Astrocyte (in vitro differentiated cells and primary cell): ENCODE data around the gene ARMH3. TPM values are rescaled to one million over a fixed set of nuclear protein-coding genes. Genes with fewer than 3 reads are reported as not detected.

Experiments
- DNase-seq: peaks from one replicate; pipeline ENCODE4 v3.0.0-alpha.2; 2010; ENCODE audit warnings: low read depth
- FAIRE-seq: peaks from 2 replicates; lab custom pipeline; 2011; peaks lifted over from hg19 to GRCh38; lab: Jason Lieb, UNC
- H2AFZ ChIP-seq: 2 replicates; pipeline ENCODE4 v1.6.0; 2012; ENCODE audit warnings: low read depth, low read length, inconsistent platforms
- H3K27ac ChIP-seq: 2 replicates; pipeline ENCODE4 v1.5.1; 2011; ENCODE audit warnings: low read depth, low read length, inconsistent platforms
- H3K27me3 ChIP-seq: 2 replicates; pipeline ENCODE4 v1.6.0; 2011; ENCODE audit warnings: low read length, inconsistent platforms; ENCODE audit not compliant: insufficient read depth
- H3K36me3 ChIP-seq: 2 replicates; pipeline ENCODE4 v1.5.1; 2011; ENCODE audit warnings: low read length, inconsistent platforms; ENCODE audit not compliant: insufficient read depth
- H3K4me1 ChIP-seq: 2 replicates; pipeline ENCODE4 v1.5.1; 2011; ENCODE audit warnings: low read length, inconsistent platforms; ENCODE audit not compliant: insufficient read depth
- H3K4me2 ChIP-seq: 2 replicates; pipeline ENCODE4 v1.6.0; 2012; ENCODE audit warnings: low read length, inconsistent platforms
- H3K4me3 ChIP-seq: 2 replicates; pipeline ENCODE4 v1.5.1; 2011; ENCODE audit warnings: low read depth, mild to moderate bottlenecking, low read length, inconsistent platforms; ENCODE audit not compliant: insufficient read depth
- H3K79me2 ChIP-seq: 2 replicates; pipeline ENCODE4 v1.6.0; 2012; ENCODE audit warnings: mild to moderate bottlenecking, low read length, inconsistent platforms; ENCODE audit not compliant: insufficient read depth
- H3K9ac ChIP-seq: 2 replicates; pipeline ENCODE4 v1.6.0; 2012; ENCODE audit warnings: mild to moderate bottlenecking, low read length, inconsistent platforms
- H3K9me3 ChIP-seq: 2 replicates; pipeline ENCODE4 v1.5.1; 2012; ENCODE audit warnings: low read depth, mild to moderate bottlenecking, low read length, inconsistent platforms; ENCODE audit not compliant: insufficient read depth
- H4K20me1 ChIP-seq: 2 replicates; pipeline ENCODE4 v1.6.0; 2012; ENCODE audit warnings: low read length, inconsistent platforms; ENCODE audit not compliant: insufficient read depth
- H3K27ac Mint-ChIP-seq: one replicate; pipeline ENCODE4 v1.8.0; 2021; ENCODE audit warnings: mild to moderate bottlenecking, mixed read lengths; ENCODE audit not compliant: unreplicated experiment
- H3K27me3 Mint-ChIP-seq: one replicate; pipeline ENCODE4 v1.8.0; 2021; ENCODE audit warnings: low read depth, mixed read lengths; ENCODE audit not compliant: unreplicated experiment
- H3K36me3 Mint-ChIP-seq: one replicate; pipeline ENCODE4 v1.8.0; 2021; ENCODE audit warnings: low read depth, mixed read lengths; ENCODE audit not compliant: unreplicated experiment
- H3K4me1 Mint-ChIP-seq: one replicate; pipeline ENCODE4 v1.8.0; 2021; ENCODE audit warnings: low read depth, mixed read lengths; ENCODE audit not compliant: unreplicated experiment
- H3K4me3 Mint-ChIP-seq: one replicate; pipeline ENCODE4 v1.8.0; 2021; ENCODE audit warnings: mild to moderate bottlenecking, moderate library complexity, mixed read lengths; ENCODE audit not compliant: unreplicated experiment
- H3K9me3 Mint-ChIP-seq: one replicate; pipeline ENCODE4 v1.8.0; 2021; ENCODE audit warnings: mild to moderate bottlenecking, mixed read lengths; ENCODE audit not compliant: unreplicated experiment
- EZH2 ChIP-seq: IDR thresholded peaks from 2 replicates; pipeline ENCODE4 v1.6.1; 2012; ENCODE audit warnings: mild to moderate bottlenecking, low read length, inconsistent platforms; ENCODE audit not compliant: insufficient read depth
- total RNA-seq: library from RNA; stranded (reverse); gene quantifications from 2 replicates; pipeline ENCODE4 v1.2.1, GENCODE V29; 2021
- TF ChIP-seq, protein P1 (sequence below): IDR thresholded peaks from 2 replicates; pipeline ENCODE4 v1.5.1; 2011; ENCODE audit warnings: low read depth, mild to moderate bottlenecking, inconsistent platforms, low read length, moderate library complexity; ENCODE audit not compliant: insufficient read depth

The ARMH3 gene
- total RNA-seq, 1 donor from 2014 or later: 22.6 TPM

DNA sequence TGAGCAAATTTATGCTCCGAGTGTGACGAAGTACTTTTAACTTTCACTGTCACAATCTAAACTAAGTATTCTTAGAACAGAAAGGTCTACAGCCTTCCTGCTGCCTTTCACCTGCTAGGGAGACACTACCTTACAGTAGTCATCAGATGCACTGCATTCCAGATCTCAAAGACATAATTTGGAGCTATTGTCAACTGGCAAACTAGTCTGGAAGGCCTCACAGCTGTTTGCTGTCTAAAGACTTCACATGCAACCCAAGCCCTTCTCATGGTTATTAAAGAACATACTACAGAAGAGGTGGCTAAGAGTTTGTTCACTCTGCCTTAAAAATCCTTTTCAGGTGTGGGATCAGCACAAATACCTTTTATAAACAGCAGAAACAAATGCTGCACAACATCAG lies 120.5 kb downstream of the ARMH3 start:
- FAIRE-seq: no peak
- Mint-ChIP-seq H3K4me3 (no peak overlapping the region), H3K4me1 (peaks cover 54% of the 10 kb centered on the region), H3K27ac (peak overlapping the region; percentile 68), H3K9me3 (no peaks in the 10 kb centered on the region), H3K27me3 (no peaks in the 10 kb centered on the region), H3K36me3 (no peaks in the 10 kb centered on the region)
- H2AFZ ChIP-seq: no peak overlapping the region
- H3K36me3 ChIP-seq: no peaks in the 10 kb centered on the region
- no peak overlapping the region for H3K9ac ChIP-seq
- peaks cover 28% of the 10 kb centered on the region for H3K4me1 ChIP-seq
- H3K27me3 ChIP-seq: no peaks in the 10 kb centered on the region
- H3K27ac ChIP-seq: no peak overlapping the region
- no peak for DNase-seq
- H3K4me3 ChIP-seq: no peak overlapping the region
- no peak overlapping the region for H3K4me2 ChIP-seq
- no peak for TF ChIP-seq EZH2
- TF ChIP-seq, protein P1, sequence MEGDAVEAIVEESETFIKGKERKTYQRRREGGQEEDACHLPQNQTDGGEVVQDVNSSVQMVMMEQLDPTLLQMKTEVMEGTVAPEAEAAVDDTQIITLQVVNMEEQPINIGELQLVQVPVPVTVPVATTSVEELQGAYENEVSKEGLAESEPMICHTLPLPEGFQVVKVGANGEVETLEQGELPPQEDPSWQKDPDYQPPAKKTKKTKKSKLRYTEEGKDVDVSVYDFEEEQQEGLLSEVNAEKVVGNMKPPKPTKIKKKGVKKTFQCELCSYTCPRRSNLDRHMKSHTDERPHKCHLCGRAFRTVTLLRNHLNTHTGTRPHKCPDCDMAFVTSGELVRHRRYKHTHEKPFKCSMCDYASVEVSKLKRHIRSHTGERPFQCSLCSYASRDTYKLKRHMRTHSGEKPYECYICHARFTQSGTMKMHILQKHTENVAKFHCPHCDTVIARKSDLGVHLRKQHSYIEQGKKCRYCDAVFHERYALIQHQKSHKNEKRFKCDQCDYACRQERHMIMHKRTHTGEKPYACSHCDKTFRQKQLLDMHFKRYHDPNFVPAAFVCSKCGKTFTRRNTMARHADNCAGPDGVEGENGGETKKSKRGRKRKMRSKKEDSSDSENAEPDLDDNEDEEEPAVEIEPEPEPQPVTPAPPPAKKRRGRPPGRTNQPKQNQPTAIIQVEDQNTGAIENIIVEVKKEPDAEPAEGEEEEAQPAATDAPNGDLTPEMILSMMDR: no peak
- no peaks in the 10 kb centered on the region for H3K79me2 ChIP-seq
- no peaks in the 10 kb centered on the region for H3K9me3 ChIP-seq
- no peaks in the 10 kb centered on the region for H4K20me1 ChIP-seq

DNA sequence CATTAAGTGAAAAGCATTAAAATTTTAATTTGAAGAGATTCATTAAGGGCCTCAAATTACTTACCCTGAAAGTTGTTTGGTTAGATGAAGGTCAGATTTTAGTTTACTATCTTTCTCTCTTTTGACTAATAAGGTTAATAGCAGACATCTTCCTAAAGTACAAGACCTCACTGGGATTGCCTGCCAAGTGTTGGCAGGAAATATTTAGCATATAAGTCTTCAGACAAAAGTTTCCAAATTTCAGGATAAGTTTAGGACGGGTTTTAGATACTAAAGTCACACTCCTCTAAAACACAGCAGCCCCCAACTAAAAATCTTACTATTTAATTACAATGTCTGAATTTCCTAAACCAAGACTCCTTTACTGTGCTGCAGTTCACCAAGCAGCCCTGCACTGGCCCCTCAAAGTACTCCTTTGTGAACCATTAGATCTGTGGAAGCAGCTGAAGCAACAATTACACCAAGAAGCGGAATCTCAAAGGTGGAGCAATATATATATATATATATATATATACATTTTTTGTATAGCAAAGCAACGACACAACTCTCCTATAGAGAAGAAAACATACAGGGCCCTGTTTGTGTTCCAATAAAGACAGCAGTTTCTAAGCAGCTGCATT lies 121.2 kb downstream of the ARMH3 start:
- H2AFZ ChIP-seq: no peak overlapping the region
- Mint-ChIP-seq H3K36me3 (no peaks in the 10 kb centered on the region), H3K4me3 (peak overlapping the region; percentile 50), H3K27me3 (no peaks in the 10 kb centered on the region), H3K9me3 (no peaks in the 10 kb centered on the region), H3K27ac (peak overlapping the region; percentile 68), H3K4me1 (peaks cover 50% of the 10 kb centered on the region)
- H4K20me1 ChIP-seq: no peaks in the 10 kb centered on the region
- H3K9ac ChIP-seq: no peak overlapping the region
- no peaks in the 10 kb centered on the region for H3K27me3 ChIP-seq
- H3K27ac ChIP-seq: no peak overlapping the region
- no peaks in the 10 kb centered on the region for H3K36me3 ChIP-seq
- no peaks in the 10 kb centered on the region for H3K79me2 ChIP-seq
- H3K9me3 ChIP-seq: no peaks in the 10 kb centered on the region
- peaks cover 23% of the 10 kb centered on the region for H3K4me1 ChIP-seq
- H3K4me3 ChIP-seq: no peak overlapping the region
- DNase-seq (no peak), FAIRE-seq (no peak)
- no peak for TF ChIP-seq EZH2
- TF ChIP-seq, protein P1: no peak
- H3K4me2 ChIP-seq: no peak overlapping the region

DNA sequence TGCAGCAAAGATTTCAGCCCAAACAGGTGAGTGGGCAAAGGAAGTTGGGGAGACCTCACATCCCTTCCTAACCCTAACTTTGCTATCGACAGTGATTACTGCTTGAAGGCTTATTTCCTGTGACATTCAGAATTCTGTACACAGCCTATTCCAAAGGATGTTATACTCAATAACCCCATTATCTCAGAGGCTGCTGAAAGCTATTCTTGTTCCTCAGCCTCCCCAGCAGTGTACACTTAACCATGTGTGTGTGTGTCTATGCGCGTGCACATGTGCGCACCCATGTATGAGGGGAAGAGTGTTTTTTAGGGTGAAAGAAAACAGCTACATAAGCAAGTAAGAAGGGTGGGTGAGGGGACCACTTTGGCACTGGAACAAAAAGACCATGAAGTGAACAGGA lies 122.0 kb downstream of the ARMH3 start:
- Histone ChIP-seq H2AFZ (no peak overlapping the region), H3K4me2 (no peak overlapping the region), H3K4me3 (no peak overlapping the region), H3K36me3 (no peaks in the 10 kb centered on the region), H3K79me2 (no peaks in the 10 kb centered on the region), H3K27me3 (no peaks in the 10 kb centered on the region), H3K4me1 (peaks cover 15% of the 10 kb centered on the region), H3K27ac (no peak overlapping the region), H3K9me3 (no peaks in the 10 kb centered on the region), H3K9ac (no peak overlapping the region), H4K20me1 (no peaks in the 10 kb centered on the region)
- no peak for FAIRE-seq
- DNase-seq: no peak
- no peak for TF ChIP-seq EZH2
- TF ChIP-seq, protein P1: no peak
- Mint-ChIP-seq H3K27ac (no peak overlapping the region), H3K4me3 (no peak overlapping the region), H3K9me3 (no peaks in the 10 kb centered on the region), H3K27me3 (no peaks in the 10 kb centered on the region), H3K4me1 (peaks cover 41% of the 10 kb centered on the region), H3K36me3 (no peaks in the 10 kb centered on the region)
